HEK293 (cell line): ENCODE results near the gene NCKAP5L.
A peak's percentile ranks its signal among the peaks of the same experiment; 100 is the strongest.
"Not testable (repeated sequence)": the region's sequence is repeated elsewhere in the genome, so short reads cannot be mapped to it uniquely, and the experiment has no call there.

Experiments used
- CTCF ChIA-PET: fragments of 350-600 bp; formaldehyde crosslinking; extraction: SDS; loops from one replicate; lab custom pipeline; 2021; ENCODE audit warnings: antibody characterized with exemption; lab: Yijun Ruan, JAX
- POLR2A ChIA-PET: fragments of 300-600 bp; formaldehyde crosslinking; extraction: SDS; loops from one replicate; lab custom pipeline; 2020; ENCODE audit warnings: antibody characterized with exemption, inconsistent platforms; lab: Yijun Ruan, JAX
- H3K27ac ChIP-seq: fragments of 200-500 bp; sonication (Bioruptor generic); 2 replicates; pipeline ENCODE4 v1.5.1; 2014; ENCODE audit warnings: low read depth, low read length, control low read depth, inconsistent platforms; ENCODE audit errors: extremely low read depth
- H3K36me3 ChIP-seq, 2 experiments: fragments of 200-500 bp in 1 of 2; sonication (Bioruptor generic) in 1 of 2; 1 replicate in 1 of 2; 2 replicates in 1 of 2; pipeline ENCODE4 v1.5.1; 2014 to 2017; ENCODE audit warnings: inconsistent platforms in 2 of 2, low read length in 2 of 2; ENCODE audit not compliant: control insufficient read depth in 2 of 2, insufficient read depth in 1 of 2
- H3K4me1 ChIP-seq: fragments of 200-500 bp; sonication (Bioruptor generic); 2 replicates; pipeline ENCODE4 v1.5.1; 2014; ENCODE audit warnings: mild to moderate bottlenecking, low read length, inconsistent platforms; ENCODE audit not compliant: control insufficient read depth, insufficient read depth
- H3K4me3 ChIP-seq: 2 replicates; pipeline ENCODE4 v1.5.1; 2011; ENCODE audit warnings: low read depth, mild to moderate bottlenecking, control low read depth, low read length, moderate library complexity
- H3K9me3 ChIP-seq: fragments of 200-500 bp; sonication (Bioruptor generic); 2 replicates; pipeline ENCODE4 v1.5.1; 2014; ENCODE audit warnings: low read depth, low read length, inconsistent platforms; ENCODE audit not compliant: control insufficient read depth, insufficient read depth
- ATF2 ChIP-seq: fragments of 450-650 bp; formaldehyde crosslinking; IDR thresholded peaks from 2 replicates; pipeline ENCODE4 v1.5.1; 2016; ENCODE audit warnings: missing biosample characterization, missing genetic modification characterization, low read depth
- HOXA7 ChIP-seq: sonication (generic); formaldehyde crosslinking; IDR thresholded peaks from 2 replicates; pipeline ENCODE4 v1.8.1; 2022; ENCODE audit warnings: missing genetic modification reagents, borderline replicate concordance
- SP3 ChIP-seq: fragments of 450-650 bp; formaldehyde crosslinking; IDR thresholded peaks from 2 replicates; pipeline ENCODE4 v1.5.1; 2016; ENCODE audit warnings: missing biosample characterization, missing genetic modification characterization
- YY2 ChIP-seq: fragments of 450-650 bp; formaldehyde crosslinking; IDR thresholded peaks from 2 replicates; pipeline ENCODE4 v1.5.1; 2016; ENCODE audit warnings: missing biosample characterization, missing genetic modification characterization
- ZBTB11 ChIP-seq: fragments of 450-650 bp; formaldehyde crosslinking; conservative IDR thresholded peaks from 2 replicates; pipeline ENCODE4 v1.5.1; 2016; ENCODE audit warnings: low read depth, missing biosample characterization, missing genetic modification characterization
- ZNF146 ChIP-seq: fragments of 450-650 bp; formaldehyde crosslinking; IDR thresholded peaks from 2 replicates; pipeline ENCODE4 v1.5.1; 2016; ENCODE audit warnings: missing biosample characterization, missing genetic modification characterization
- ZNF202 ChIP-seq: fragments of 450-650 bp; formaldehyde crosslinking; IDR thresholded peaks from 2 replicates; pipeline ENCODE4 v1.5.1; 2016; ENCODE audit warnings: missing biosample characterization, missing genetic modification characterization, borderline replicate concordance
- ZNF292 ChIP-seq: fragments of 450-650 bp; formaldehyde crosslinking; IDR thresholded peaks from 2 replicates; pipeline ENCODE4 v1.5.1; 2016; ENCODE audit warnings: low read depth, missing biosample characterization, missing genetic modification characterization, borderline replicate concordance
- ZNF302 ChIP-seq: fragments of 450-650 bp; formaldehyde crosslinking; IDR thresholded peaks from 2 replicates; pipeline ENCODE4 v1.5.1; 2016; ENCODE audit warnings: missing biosample characterization, missing genetic modification characterization, low read depth
- ZNF335 ChIP-seq: fragments of 450-650 bp; formaldehyde crosslinking; conservative IDR thresholded peaks from 2 replicates; pipeline ENCODE4 v1.5.1; 2016; ENCODE audit warnings: missing biosample characterization, missing genetic modification characterization
- ZNF423 ChIP-seq: fragments of 450-650 bp; formaldehyde crosslinking; IDR thresholded peaks from 2 replicates; pipeline ENCODE4 v1.5.1; 2016; ENCODE audit warnings: missing biosample characterization, missing genetic modification characterization
- ZNF654 ChIP-seq: fragments of 450-650 bp; formaldehyde crosslinking; IDR thresholded peaks from 2 replicates; pipeline ENCODE4 v1.5.1; 2016; ENCODE audit warnings: low read depth, missing biosample characterization, missing genetic modification characterization
- ZNF658 ChIP-seq: fragments of 450-650 bp; formaldehyde crosslinking; IDR thresholded peaks from 2 replicates; pipeline ENCODE4; 2016; ENCODE audit warnings: missing biosample characterization, missing genetic modification characterization
- ZNF785 ChIP-seq: fragments of 450-650 bp; formaldehyde crosslinking; IDR thresholded peaks from 2 replicates; pipeline ENCODE4 v1.5.1; 2016; ENCODE audit warnings: missing biosample characterization, missing genetic modification characterization
- ZSCAN4 ChIP-seq: fragments of 450-650 bp; formaldehyde crosslinking; IDR thresholded peaks from 2 replicates; pipeline ENCODE4 v1.5.1; 2017; ENCODE audit warnings: missing biosample characterization, missing genetic modification characterization

The NCKAP5L gene

GRCh38 chr12:49863946-49864797 is 36.0 kb upstream of the NCKAP5L start (continued):
- TF ChIP-seq ZSCAN4 (tag by site-specific recombination) (peak; percentile 74), HOXA7 (CRISPR knock-in tag) (no peak)
- TF ChIP-seq, all 188 proteins: peak for 2

- CTCF ChIA-PET, H3K4me1 ChIP-seq, H3K27ac ChIP-seq, H3K36me3 ChIP-seq, H3K4me3 ChIP-seq, POLR2A ChIA-PET, H3K9me3 ChIP-seq: not testable (repeated sequence)
These were observed 32.7 kb upstream of the NCKAP5L start for GRCh38 chr12:49860921-49861320.

GRCh38 chr12:49855890-49856289 is 27.7 kb upstream of the NCKAP5L start:
- H3K9me3 ChIP-seq, H3K36me3 ChIP-seq, H3K4me3 ChIP-seq, H3K4me1 ChIP-seq, POLR2A ChIA-PET, H3K27ac ChIP-seq: not testable (repeated sequence)
- CTCF ChIA-PET = interaction anchor here (0.6 to 1.3 kb wide), 4 partner anchors 11 to 45 kb away, joined by 3 to 6 read pairs (median 5); no protein-coding TSS in a partner anchor
- TF ChIP-seq ZNF146 (tag by site-specific recombination) = peak; percentile 89

- TF ChIP-seq ZNF658 (no peak), ZNF335 (tag by site-specific recombination) (peak; percentile 48)
- no peaks in the 10 kb centered on the region for H3K36me3 ChIP-seq
- no peak overlapping the region for H3K4me3 ChIP-seq
- no peaks in the 10 kb centered on the region for H3K4me1 ChIP-seq
- no peaks in the 10 kb centered on the region for H3K9me3 ChIP-seq
- POLR2A ChIA-PET = no interaction called here
- CTCF ChIA-PET = interaction anchor here (0.5 to 1.3 kb wide), 5 partner anchors 12 to 215 kb away, joined by 3 to 6 read pairs (median 3); no protein-coding TSS in a partner anchor
- no peak overlapping the region for H3K27ac ChIP-seq
These were observed 26.8 kb upstream of the NCKAP5L start for GRCh38 chr12:49854976-49855375.

GRCh38 chr12:49853671-49854070 is 25.5 kb upstream of the NCKAP5L start:
- Histone ChIP-seq H3K4me1 (no peaks in the 10 kb centered on the region), H3K4me3 (no peak overlapping the region), H3K9me3 (no peaks in the 10 kb centered on the region), H3K36me3 (no peaks in the 10 kb centered on the region), H3K27ac (no peak overlapping the region)
- TF ChIP-seq YY2 (tag by site-specific recombination) (no peak), ZNF202 (tag by site-specific recombination) (no peak), SP3 (tag by site-specific recombination) (no peak), ZNF423 (tag by site-specific recombination) (no peak), ZBTB11 (no peak), ZNF292 (no peak), ZNF302 (tag by site-specific recombination) (no peak), ZNF785 (tag by site-specific recombination) (no peak), ATF2 (no peak), ZNF654 (tag by site-specific recombination) (no peak)
- ChIA-PET CTCF (interaction anchor here (0.8 kb wide), 1 partner anchor 115 kb away, joined by 4 read pairs; no protein-coding TSS in a partner anchor), POLR2A (no interaction called here)
